Breast epithelium (tissue), 4 donors: ENCODE measurements around the gene CRTC3. TPM values are rescaled to one million over a fixed set of nuclear protein-coding genes. Genes with fewer than 3 reads are reported as not detected.

ENCODE experiments used
- DNase-seq, 2 donors: peaks; one replicate each; pipeline ENCODE4 v3.0.0-alpha.2; 2019; ENCODE audit warnings: low spot score in 2 of 2
- H3K27ac ChIP-seq, 2 donors: fragments of 200-600 bp; sonication (generic) in 1 of 2; one replicate each; pipeline ENCODE4 v1.5.1; 2016 to 2019; ENCODE audit warnings: mild to moderate bottlenecking in 1 of 2
- H3K27me3 ChIP-seq, 2 donors: fragments of 200-600 bp; sonication (generic) in 1 of 2; one replicate each; pipeline versions ENCODE4 v1.5.1 to v1.6.0; 2017 to 2019; ENCODE audit warnings: control low read depth in 1 of 2, mild to moderate bottlenecking in 1 of 2
- H3K36me3 ChIP-seq: fragments of 200-600 bp; one replicate; pipeline ENCODE4 v1.5.1; 2019
- H3K4me1 ChIP-seq, 2 donors: fragments of 200-600 bp; sonication (generic); one replicate each; pipeline ENCODE4 v1.5.1; 2016 to 2019; ENCODE audit warnings: control low read depth in 1 of 2
- H3K4me3 ChIP-seq, 3 donors: fragments of 200-600 bp; sonication (generic); 1 replicate in 2 of 3; 2 replicates in 1 of 3; pipeline ENCODE4 v1.5.1; 2016 to 2019; ENCODE audit warnings: mild to moderate bottlenecking in 3 of 3, moderate library complexity in 2 of 3
- H3K9me3 ChIP-seq, 2 donors: fragments of 200-600 bp; sonication (generic) in 1 of 2; one replicate each; pipeline ENCODE4 v1.5.1; 2016 to 2019; ENCODE audit warnings: control low read depth in 1 of 2
- POLR2A ChIP-seq: fragments of 450-650 bp; IDR thresholded peaks from one replicate; pipeline ENCODE4 v1.6.1; 2016; ENCODE audit warnings: antibody characterized with exemption, mild to moderate bottlenecking, moderate library complexity
- POLR2AphosphoS5 ChIP-seq, 3 donors: sonication (generic); formaldehyde crosslinking; IDR thresholded peaks; one replicate each; pipeline ENCODE4 v1.6.1; 2017; ENCODE audit warnings: antibody characterized with exemption in 3 of 3
- intact Hi-C: fragments of 100-400 bp; cut with DNase I; formaldehyde crosslinking; loops from one replicate; pipeline ENCODE4 v1.15.1; 2023; ENCODE audit warnings: low total_unique reads
- total RNA-seq, 3 donors: library from RNA; depleted of rRNA; stranded (reverse); fragments of >200 nt; gene quantifications; one replicate each; pipeline ENCODE4 v1.1.0, GENCODE V29; 2016
- TF ChIP-seq, protein P1 (sequence below), 3 donors: fragments of 450-650 bp; IDR thresholded peaks; one replicate each; pipeline ENCODE4 v1.5.1; 2016 to 2017; ENCODE audit warnings: antibody characterized with exemption in 3 of 3, mild to moderate bottlenecking in 3 of 3, moderate library complexity in 3 of 3

The CRTC3 gene
- total RNA-seq, 3 donors from 2014 or later, result 29.4 to 40.6 (median 36.2) TPM

- peak overlapping the region; percentile 44 to 61 for H3K27ac ChIP-seq
- no peaks in the 10 kb centered on the region for H3K27me3 ChIP-seq
- intact Hi-C loops, result loop anchor here (10.0 kb wide), 1 partner anchor 63 kb away; no protein-coding TSS in a partner anchor
- H3K4me1 ChIP-seq, result no peaks in the 10 kb centered on the region
- no peak for DNase-seq
- TF ChIP-seq, protein P1, sequence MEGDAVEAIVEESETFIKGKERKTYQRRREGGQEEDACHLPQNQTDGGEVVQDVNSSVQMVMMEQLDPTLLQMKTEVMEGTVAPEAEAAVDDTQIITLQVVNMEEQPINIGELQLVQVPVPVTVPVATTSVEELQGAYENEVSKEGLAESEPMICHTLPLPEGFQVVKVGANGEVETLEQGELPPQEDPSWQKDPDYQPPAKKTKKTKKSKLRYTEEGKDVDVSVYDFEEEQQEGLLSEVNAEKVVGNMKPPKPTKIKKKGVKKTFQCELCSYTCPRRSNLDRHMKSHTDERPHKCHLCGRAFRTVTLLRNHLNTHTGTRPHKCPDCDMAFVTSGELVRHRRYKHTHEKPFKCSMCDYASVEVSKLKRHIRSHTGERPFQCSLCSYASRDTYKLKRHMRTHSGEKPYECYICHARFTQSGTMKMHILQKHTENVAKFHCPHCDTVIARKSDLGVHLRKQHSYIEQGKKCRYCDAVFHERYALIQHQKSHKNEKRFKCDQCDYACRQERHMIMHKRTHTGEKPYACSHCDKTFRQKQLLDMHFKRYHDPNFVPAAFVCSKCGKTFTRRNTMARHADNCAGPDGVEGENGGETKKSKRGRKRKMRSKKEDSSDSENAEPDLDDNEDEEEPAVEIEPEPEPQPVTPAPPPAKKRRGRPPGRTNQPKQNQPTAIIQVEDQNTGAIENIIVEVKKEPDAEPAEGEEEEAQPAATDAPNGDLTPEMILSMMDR (IDR thresholded peaks at IDR 0.05), result no peak
- no peak for TF ChIP-seq POLR2A
- no peak for TF ChIP-seq POLR2AphosphoS5 (IDR thresholded peaks at IDR 0.05)
- H3K9me3 ChIP-seq, result no peaks in the 10 kb centered on the region
- no peak overlapping the region for H3K4me3 ChIP-seq
- H3K36me3 ChIP-seq, result no peaks in the 10 kb centered on the region
These were observed 68.4 kb downstream of the CRTC3 start for GRCh38 chr15:90598031-90598577.

DNA sequence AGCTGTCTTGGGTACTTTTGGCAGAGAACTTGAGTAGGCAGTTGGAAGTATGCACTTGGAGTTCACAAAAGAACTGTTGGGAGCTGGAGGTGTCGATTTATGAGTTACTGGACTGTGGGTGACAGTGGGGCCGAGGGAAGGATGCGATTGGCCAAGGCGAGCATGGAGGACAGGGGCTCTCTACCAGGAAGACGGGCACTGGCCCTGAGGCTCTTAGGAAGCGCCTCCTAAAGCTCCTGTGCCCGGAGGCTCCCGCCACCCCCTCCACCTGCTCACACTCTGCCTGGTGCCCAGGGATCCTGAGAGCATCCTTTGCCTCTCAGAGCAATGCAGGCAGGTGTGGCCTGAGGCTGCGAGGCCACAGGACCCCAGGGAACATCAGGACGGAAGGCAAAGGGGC lies 69.0 kb downstream of the CRTC3 start:
- Histone ChIP-seq H3K4me1 (no peaks in the 10 kb centered on the region), H3K4me3 (no peak overlapping the region)
- TF ChIP-seq POLR2A, result no peak
- TF ChIP-seq, protein P1 (IDR thresholded peaks at IDR 0.05), result no peak
- no peak for TF ChIP-seq POLR2AphosphoS5 (IDR thresholded peaks at IDR 0.05)

DNA sequence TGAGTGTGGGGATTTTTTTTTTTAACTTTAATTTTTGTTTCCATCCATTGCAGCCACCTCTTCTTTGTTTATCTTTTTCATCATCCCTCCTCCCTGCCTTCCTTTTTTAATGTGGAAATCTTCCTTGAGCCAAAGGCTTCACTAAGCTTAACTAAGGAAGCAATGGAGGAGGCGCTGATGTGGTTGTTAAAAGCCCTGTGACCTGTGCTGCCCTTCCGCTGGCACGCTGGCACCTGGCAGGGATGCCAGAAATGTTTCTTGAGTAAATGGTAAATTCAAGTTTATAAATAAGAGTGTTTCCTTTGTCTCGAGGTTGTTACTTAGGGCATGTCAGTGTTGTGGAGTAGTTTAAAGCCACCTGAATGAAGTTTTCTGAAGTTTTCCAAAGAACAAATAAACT lies 69.4 kb downstream of the CRTC3 start:
- H3K27ac ChIP-seq, result no peak overlapping the region
- no peaks in the 10 kb centered on the region for H3K9me3 ChIP-seq
- no peaks in the 10 kb centered on the region for H3K4me1 ChIP-seq
- intact Hi-C loops, result loop anchor here (10.0 kb wide), 1 partner anchor 64 kb away; no protein-coding TSS in a partner anchor
- H3K36me3 ChIP-seq, result no peaks in the 10 kb centered on the region
- TF ChIP-seq POLR2AphosphoS5 (IDR thresholded peaks at IDR 0.05), result no peak
- TF ChIP-seq POLR2A, result no peak
- TF ChIP-seq, protein P1 (IDR thresholded peaks at IDR 0.05), result no peak
- no peaks in the 10 kb centered on the region for H3K27me3 ChIP-seq
- DNase-seq, result no peak
- H3K4me3 ChIP-seq, result no peak overlapping the region

More for the DNA sequence above, 69.0 kb downstream of the CRTC3 start:
- no peaks in the 10 kb centered on the region for H3K36me3 ChIP-seq
- H3K9me3 ChIP-seq, result no peaks in the 10 kb centered on the region
- intact Hi-C loops, result loop anchor here (10.0 kb wide), 1 partner anchor 64 kb away; no protein-coding TSS in a partner anchor
- DNase-seq, result no peak
- H3K27ac ChIP-seq, result peak overlapping the region in 1 of 2 donors; percentile 44
- no peaks in the 10 kb centered on the region for H3K27me3 ChIP-seq

GRCh38 chr15:90599644-90600043 lies 69.9 kb downstream of the CRTC3 start:
- no peak for DNase-seq
- TF ChIP-seq POLR2AphosphoS5 (IDR thresholded peaks at IDR 0.05) (no peak), POLR2A (no peak)
- TF ChIP-seq, protein P1 (IDR thresholded peaks at IDR 0.05), result no peak
- H3K27ac ChIP-seq, result no peak overlapping the region
- no peak overlapping the region for H3K4me3 ChIP-seq
- no peaks in the 10 kb centered on the region for H3K36me3 ChIP-seq
- H3K4me1 ChIP-seq, result no peaks in the 10 kb centered on the region
- H3K9me3 ChIP-seq, result no peaks in the 10 kb centered on the region
- H3K27me3 ChIP-seq, result no peaks in the 10 kb centered on the region
- intact Hi-C loops, result loop anchor here (10.0 kb wide), 1 partner anchor 65 kb away; no protein-coding TSS in a partner anchor

GRCh38 chr15:90600954-90601353 lies 71.2 kb downstream of the CRTC3 start:
- TF ChIP-seq POLR2A (no peak), POLR2AphosphoS5 (IDR thresholded peaks at IDR 0.05) (no peak)
- TF ChIP-seq, protein P1 (IDR thresholded peaks at IDR 0.05), result no peak
- H3K27ac ChIP-seq, result no peak overlapping the region
- intact Hi-C loops, result no loop called here

More at GRCh38 chr15:90600954-90601353, 71.2 kb downstream of the CRTC3 start:
- Histone ChIP-seq H3K27me3 (no peaks in the 10 kb centered on the region), H3K36me3 (no peaks in the 10 kb centered on the region), H3K4me3 (no peak overlapping the region), H3K9me3 (no peaks in the 10 kb centered on the region), H3K4me1 (no peaks in the 10 kb centered on the region)
- DNase-seq, result no peak
